ENCODE results near the gene GPR162.

Gene GPR162

DNA sequence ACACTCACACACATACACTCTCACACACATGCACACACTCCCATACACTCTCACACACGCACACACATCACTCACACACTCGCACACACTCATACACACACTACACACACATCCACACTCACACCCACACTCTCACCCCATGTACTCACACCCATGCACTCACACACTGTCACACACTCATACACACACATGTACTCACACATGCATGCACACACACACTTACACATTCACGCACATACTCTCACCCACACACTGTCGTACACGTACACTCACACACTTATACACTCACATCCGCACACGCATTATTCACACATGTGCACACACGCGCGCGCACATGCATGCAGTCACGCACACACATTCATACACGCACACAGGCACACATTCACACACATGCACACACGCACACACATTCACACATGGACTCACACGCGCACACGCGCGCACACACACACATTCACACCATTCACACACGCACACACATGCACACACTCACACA, 3.9 kb upstream of the GPR162 start:
- TF ChIP-seq POLR2AphosphoS5 (IDR thresholded peaks at IDR 0.05; ENCODE audit: low read depth, low read length) = no peak
- no peak for FAIRE-seq
- no peak for DNase-seq (ENCODE audit: insufficient read length)

DNA sequence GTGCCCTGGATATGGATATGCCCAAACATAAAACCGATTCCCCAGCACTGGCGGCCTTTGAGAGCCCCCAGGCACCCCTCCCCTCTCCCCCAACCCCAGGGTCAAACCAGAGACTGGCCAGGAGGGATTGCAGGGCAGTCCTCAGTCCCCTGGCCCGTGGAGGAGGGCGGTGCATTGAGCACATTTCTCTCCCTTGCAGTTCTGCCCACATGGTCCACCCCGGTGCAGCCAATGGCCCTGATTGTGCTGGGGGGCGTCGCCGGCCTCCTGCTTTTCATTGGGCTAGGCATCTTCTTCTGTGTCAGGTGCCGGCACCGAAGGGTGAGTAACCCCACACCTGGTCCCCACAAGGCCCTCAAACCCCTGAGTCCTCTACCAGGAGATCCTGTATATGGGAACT, 3.4 kb upstream of the GPR162 start:
- DNase-seq (ENCODE audit: insufficient read length) (no peak), FAIRE-seq (no peak)
- TF ChIP-seq TAF1 (IDR thresholded peaks at IDR 0.05; ENCODE audit: borderline replicate concordance, low read depth, low read length) = no peak
- no peak for TF ChIP-seq POLR2AphosphoS5 (IDR thresholded peaks at IDR 0.05; ENCODE audit: low read depth, low read length)
- TF ChIP-seq POLR2A (IDR thresholded peaks at IDR 0.05; ENCODE audit: low read depth, low read length) = no peak

DNA sequence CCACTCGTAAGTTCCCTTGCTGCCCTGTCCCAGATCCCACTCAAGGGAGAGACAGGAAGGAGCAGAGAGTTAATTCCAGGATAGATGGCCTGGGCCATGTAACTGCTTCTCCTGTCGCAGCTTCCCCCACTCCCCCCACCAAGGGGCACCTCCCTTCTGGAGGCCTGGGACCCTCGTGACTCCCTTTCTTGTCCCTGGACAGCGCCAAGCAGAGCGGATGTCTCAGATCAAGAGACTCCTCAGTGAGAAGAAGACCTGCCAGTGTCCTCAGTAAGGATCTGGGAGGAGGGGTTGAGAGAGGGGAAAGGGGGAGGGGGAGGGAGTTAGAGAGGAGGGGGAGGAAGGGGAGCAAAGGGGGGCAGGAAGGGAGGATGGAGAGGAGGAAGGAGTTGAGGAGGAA, 3.0 kb upstream of the GPR162 start:
- DNase-seq (ENCODE audit: insufficient read length) (no peak), FAIRE-seq (no peak)
- TF ChIP-seq POLR2AphosphoS5 (IDR thresholded peaks at IDR 0.05; ENCODE audit: low read depth, low read length) = no peak
- no peak for TF ChIP-seq TAF1 (IDR thresholded peaks at IDR 0.05; ENCODE audit: borderline replicate concordance, low read depth, low read length)
- no peak for TF ChIP-seq POLR2A (IDR thresholded peaks at IDR 0.05; ENCODE audit: low read depth, low read length)

DNA sequence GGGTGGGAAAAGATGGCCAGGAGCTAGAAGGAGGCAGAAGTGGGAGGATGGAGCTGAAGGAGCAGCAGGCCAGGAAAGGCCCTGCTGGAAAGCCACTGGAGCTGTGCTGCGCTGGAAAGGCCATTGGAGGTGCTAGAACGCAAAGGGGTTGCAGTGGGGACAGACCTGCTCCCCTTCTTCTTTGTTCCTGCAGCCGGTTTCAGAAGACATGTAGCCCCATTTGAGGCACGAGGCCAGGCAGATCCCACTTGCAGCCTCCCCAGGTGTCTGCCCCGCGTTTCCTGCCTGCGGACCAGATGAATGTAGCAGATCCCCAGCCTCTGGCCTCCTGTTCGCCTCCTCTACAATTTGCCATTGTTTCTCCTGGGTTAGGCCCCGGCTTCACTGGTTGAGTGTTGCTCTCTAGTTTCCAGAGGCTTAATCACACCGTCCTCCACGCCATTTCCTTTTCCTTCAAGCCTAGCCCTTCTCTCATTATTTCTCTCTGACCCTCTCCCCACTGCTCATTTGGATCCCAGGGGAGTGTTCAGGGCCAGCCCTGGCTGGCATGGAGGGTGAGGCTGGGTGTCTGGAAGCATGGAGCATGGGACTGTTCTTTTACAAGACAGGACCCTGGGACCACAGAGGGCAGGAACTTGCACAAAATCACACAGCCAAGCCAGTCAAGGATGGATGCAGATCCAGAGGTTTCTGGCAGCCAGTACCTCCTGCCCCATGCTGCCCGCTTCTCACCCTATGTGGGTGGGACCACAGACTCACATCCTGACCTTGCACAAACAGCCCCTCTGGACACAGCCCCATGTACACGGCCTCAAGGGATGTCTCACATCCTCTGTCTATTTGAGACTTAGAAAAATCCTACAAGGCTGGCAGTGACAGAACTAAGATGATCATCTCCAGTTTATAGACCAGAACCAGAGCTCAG, 2.3 kb upstream of the GPR162 start:
- no peak for DNase-seq (ENCODE audit: insufficient read length)
- FAIRE-seq = no peak
- no peak for TF ChIP-seq POLR2A (IDR thresholded peaks at IDR 0.05; ENCODE audit: low read depth, low read length)

DNA sequence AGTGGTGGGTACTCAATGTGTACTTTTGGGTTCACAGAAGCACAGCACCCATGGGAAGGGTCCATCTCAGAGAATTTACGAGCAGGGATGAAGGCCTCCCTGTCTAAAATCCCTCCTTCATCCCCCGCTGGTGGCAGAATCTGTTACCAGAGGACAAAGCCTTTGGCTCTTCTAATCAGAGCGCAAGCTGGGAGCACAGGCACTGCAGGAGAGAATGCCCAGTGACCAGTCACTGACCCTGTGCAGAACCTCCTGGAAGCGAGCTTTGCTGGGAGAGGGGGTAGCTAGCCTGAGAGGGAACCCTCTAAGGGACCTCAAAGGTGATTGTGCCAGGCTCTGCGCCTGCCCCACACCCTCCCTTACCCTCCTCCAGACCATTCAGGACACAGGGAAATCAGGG, 1.5 kb upstream of the GPR162 start:
- no peak for FAIRE-seq
- TF ChIP-seq POLR2AphosphoS5 (IDR thresholded peaks at IDR 0.05; ENCODE audit: low read depth, low read length) (no peak), TAF1 (IDR thresholded peaks at IDR 0.05; ENCODE audit: borderline replicate concordance, low read depth, low read length) (no peak), POLR2A (IDR thresholded peaks at IDR 0.05; ENCODE audit: low read depth, low read length) (no peak)
- DNase-seq (ENCODE audit: insufficient read length) = no peak

DNA sequence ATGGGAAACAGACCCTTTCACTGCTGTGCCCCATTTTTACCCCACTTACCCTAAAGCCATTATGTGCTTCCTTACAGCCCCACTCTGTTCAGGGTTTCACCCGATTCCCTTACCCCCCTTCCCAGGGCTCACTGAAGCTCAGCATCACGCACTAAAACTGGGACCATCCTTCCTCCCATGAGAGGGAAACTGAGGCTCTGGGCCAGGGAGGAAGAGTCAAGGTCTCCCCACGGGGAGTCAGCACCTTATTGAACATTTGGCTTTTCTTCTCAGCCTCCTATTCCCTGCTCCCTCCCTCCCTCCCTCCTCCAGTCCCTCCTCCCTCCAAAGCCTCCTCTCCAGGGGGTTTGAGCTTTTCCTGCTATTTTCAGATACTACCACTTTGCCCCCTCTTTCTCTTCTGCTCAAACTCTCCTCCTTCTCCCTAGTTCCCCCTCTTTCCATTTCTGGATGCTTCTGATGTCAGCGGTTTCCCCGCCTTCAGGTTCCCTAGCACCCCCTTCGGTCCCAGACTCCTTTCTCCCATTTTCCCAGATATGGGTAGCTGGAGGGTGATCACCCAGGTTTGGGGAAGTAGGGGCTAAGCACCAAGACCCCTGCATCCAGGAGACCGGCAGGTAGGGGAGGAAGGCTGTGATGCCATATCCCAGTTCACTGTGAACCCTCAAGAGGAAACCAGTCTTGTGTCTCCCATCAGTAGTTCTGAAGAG, 960 bp downstream of the GPR162 start:
- FAIRE-seq (no peak), DNase-seq (ENCODE audit: insufficient read length) (no peak)
- TF ChIP-seq TAF1 (IDR thresholded peaks at IDR 0.05; ENCODE audit: borderline replicate concordance, low read depth, low read length) = no peak
- no peak for TF ChIP-seq POLR2A (IDR thresholded peaks at IDR 0.05; ENCODE audit: low read depth, low read length)
- TF ChIP-seq POLR2AphosphoS5 (IDR thresholded peaks at IDR 0.05; ENCODE audit: low read depth, low read length) = no peak

DNA sequence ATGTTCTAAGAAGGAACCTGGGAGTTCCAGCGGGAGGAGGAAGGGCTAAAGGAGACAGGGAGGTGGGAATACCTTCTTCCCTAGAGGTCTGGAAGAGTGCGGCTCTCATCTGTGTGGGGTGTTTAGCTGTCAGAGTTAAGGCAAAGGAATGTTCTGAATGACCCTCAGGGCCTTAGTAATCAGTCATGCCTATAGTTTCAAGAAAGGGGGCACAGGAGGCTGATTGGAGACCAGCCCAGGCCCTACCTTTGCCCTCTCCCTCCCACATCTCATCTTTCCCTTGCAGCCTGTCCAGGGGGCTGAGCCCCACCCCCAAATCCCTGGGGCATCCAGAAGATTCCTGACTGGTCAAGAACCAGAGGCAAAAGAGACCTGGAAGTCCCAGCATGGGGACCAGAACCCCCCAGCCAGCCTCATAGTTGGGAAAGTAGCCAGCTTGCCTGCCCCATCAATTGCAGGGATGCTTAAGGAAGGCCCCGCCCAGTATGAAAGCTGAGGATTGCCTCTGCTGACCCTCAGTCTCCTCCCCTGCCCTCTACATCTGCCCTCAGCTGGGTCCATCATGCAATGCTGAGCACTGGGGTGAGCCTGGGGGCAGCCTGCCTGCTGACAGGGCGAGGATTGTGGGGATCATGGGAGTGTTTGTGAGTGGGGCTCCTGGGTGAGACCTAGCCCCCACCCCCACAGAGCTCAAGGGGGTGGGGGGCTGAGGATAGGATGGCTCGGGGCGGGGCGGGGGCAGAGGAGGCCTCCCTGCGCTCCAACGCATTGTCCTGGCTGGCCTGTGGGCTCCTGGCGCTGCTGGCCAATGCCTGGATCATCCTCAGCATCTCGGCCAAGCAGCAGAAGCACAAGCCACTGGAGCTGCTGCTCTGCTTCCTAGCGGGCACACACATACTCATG, 1.8 kb downstream of the GPR162 start:
- TF ChIP-seq POLR2AphosphoS5 (IDR thresholded peaks at IDR 0.05; ENCODE audit: low read depth, low read length) = no peak
- no peak for TF ChIP-seq POLR2A (IDR thresholded peaks at IDR 0.05; ENCODE audit: low read depth, low read length)
- TF ChIP-seq TAF1 (IDR thresholded peaks at IDR 0.05; ENCODE audit: borderline replicate concordance, low read depth, low read length) = no peak
- DNase-seq (ENCODE audit: insufficient read length) = peak; percentile 11
- no peak for FAIRE-seq

DNA sequence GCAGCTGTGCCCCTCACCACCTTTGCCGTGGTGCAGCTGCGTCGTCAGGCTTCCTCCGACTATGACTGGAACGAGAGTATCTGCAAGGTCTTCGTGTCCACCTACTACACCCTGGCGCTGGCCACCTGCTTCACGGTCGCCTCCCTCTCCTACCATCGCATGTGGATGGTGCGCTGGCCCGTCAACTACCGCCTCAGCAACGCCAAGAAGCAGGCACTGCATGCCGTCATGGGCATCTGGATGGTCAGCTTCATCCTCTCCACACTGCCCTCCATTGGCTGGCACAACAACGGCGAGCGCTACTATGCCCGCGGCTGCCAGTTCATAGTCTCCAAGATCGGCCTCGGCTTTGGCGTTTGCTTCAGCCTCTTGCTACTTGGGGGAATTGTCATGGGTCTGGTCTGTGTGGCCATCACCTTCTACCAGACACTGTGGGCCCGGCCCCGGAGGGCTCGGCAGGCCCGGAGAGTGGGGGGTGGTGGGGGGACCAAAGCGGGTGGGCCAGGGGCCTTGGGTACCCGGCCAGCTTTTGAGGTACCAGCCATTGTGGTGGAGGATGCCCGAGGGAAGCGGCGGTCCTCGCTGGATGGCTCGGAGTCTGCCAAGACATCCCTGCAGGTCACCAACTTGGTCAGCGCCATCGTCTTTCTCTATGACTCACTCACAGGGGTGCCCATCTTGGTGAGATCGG, 2.6 kb downstream of the GPR162 start:
- TF ChIP-seq POLR2AphosphoS5 (IDR thresholded peaks at IDR 0.05; ENCODE audit: low read depth, low read length) (no peak), POLR2A (IDR thresholded peaks at IDR 0.05; ENCODE audit: low read depth, low read length) (no peak), TAF1 (IDR thresholded peaks at IDR 0.05; ENCODE audit: borderline replicate concordance, low read depth, low read length) (no peak)
- FAIRE-seq (no peak), DNase-seq (ENCODE audit: insufficient read length) (no peak)

DNA sequence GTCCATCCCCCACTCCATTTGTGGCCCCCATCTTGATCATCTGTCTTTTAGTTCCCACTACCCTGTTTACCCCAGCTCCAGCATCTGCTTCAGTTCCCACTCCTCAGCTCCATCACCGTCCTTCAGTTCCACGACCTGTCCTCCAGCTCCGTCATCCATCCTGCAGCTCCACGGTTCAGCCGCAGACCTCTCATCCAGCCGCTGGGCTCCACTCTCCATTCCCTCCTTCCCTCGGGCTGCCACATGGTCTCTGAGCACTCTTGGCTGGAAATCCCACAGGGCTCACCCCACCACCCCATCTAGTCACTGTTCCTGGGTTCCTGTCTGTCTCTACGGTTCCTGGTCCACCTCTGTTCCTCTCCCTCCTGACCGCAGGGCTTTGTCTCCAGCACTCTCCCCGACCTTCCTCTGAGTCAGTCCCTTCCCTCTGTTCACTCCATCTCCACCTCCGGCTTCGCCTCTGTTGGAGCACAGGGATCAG, 3.3 kb downstream of the GPR162 start:
- FAIRE-seq (no peak), DNase-seq (ENCODE audit: insufficient read length) (no peak)
- TF ChIP-seq TAF1 (IDR thresholded peaks at IDR 0.05; ENCODE audit: borderline replicate concordance, low read depth, low read length) (no peak), POLR2A (IDR thresholded peaks at IDR 0.05; ENCODE audit: low read depth, low read length) (no peak), POLR2AphosphoS5 (IDR thresholded peaks at IDR 0.05; ENCODE audit: low read depth, low read length) (no peak)

DNA sequence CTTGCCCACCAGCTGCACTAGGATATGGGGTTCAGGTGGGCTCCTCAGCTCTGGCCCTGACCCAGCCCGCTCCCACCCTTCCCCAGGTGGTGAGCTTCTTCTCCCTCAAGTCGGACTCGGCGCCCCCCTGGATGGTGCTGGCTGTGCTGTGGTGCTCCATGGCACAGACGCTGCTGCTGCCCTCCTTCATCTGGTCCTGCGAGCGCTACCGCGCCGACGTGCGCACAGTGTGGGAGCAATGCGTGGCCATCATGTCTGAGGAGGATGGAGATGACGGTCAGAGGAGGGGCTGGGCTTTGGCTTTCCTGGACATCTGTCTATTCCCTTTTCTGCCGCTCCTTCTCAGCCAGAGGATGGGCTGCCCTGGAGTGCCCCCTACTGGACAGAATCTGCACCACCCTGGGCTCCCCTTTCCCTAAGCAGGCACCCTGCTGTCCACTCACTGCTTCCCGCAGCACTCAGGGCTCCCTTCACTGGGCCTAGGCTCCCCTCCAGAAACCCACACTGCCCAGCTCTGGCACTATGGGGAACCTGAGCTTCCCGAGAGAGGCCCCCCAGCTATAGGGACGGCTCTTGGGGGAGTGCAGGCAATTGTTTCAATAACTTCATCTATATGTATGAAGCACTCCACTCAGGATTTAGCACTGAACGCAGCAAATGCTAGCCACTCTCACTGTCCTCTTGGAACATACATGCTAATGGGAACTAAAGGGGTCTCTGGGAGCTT, 3.9 kb downstream of the GPR162 start:
- FAIRE-seq = peak; percentile 88

More for the DNA sequence above, 3.9 kb downstream of the GPR162 start:
- TF ChIP-seq POLR2AphosphoS5 (IDR thresholded peaks at IDR 0.05; ENCODE audit: low read depth, low read length) (no peak), POLR2A (IDR thresholded peaks at IDR 0.05; ENCODE audit: low read depth, low read length) (no peak), TAF1 (IDR thresholded peaks at IDR 0.05; ENCODE audit: borderline replicate concordance, low read depth, low read length) (no peak)
- peak; percentile 94 for DNase-seq (ENCODE audit: insufficient read length)
